Vagina (tissue), 2 donors: ENCODE data around the gene APOL3.

Experiments
- POLR2A ChIP-seq, 2 donors: fragments of 450-650 bp; IDR thresholded peaks; one replicate each; pipeline ENCODE4 v1.6.1; 2017; ENCODE audit warnings: antibody characterized with exemption in 2 of 2, mild to moderate bottlenecking in 2 of 2, moderate library complexity in 2 of 2
- POLR2AphosphoS5 ChIP-seq, 2 donors: sonication (generic); formaldehyde crosslinking; IDR thresholded peaks; one replicate each; pipeline ENCODE4 v1.9.0; 2017; ENCODE audit warnings: antibody characterized with exemption in 2 of 2, mild to moderate bottlenecking in 2 of 2, low read depth in 1 of 2; ENCODE audit not compliant: insufficient read depth in 1 of 2
- TF ChIP-seq, protein P1 (sequence below), 3 experiments: fragments of 450-650 bp in 2 of 3; fragments of 200-600 bp in 1 of 3; sonication (generic) in 1 of 3; IDR thresholded peaks; one replicate each; pipeline ENCODE4 v1.5.1; 2017 to 2019; ENCODE audit warnings: antibody characterized with exemption in 3 of 3, mild to moderate bottlenecking in 2 of 3, moderate library complexity in 2 of 3

DNA sequence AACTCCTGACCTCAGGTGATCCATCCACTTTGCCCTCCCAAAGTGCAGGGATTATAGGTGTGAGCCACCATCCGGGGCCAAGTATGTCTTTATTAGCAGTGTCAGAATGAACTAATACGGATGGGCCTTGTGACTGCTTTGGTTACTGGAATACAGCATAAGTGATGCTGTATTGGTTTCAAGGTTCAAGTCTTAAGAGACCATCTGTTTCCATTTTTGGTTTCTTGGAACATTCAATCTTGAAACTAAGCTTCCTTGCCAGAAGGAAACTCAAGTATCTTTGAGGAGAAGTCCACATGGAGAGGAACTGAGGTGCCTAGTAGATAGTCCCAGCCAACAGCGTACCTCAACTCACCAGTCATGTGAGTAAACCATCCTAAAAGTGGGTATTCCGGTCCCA, 58.8 kb downstream of the APOL3 start:
- TF ChIP-seq, protein P1, sequence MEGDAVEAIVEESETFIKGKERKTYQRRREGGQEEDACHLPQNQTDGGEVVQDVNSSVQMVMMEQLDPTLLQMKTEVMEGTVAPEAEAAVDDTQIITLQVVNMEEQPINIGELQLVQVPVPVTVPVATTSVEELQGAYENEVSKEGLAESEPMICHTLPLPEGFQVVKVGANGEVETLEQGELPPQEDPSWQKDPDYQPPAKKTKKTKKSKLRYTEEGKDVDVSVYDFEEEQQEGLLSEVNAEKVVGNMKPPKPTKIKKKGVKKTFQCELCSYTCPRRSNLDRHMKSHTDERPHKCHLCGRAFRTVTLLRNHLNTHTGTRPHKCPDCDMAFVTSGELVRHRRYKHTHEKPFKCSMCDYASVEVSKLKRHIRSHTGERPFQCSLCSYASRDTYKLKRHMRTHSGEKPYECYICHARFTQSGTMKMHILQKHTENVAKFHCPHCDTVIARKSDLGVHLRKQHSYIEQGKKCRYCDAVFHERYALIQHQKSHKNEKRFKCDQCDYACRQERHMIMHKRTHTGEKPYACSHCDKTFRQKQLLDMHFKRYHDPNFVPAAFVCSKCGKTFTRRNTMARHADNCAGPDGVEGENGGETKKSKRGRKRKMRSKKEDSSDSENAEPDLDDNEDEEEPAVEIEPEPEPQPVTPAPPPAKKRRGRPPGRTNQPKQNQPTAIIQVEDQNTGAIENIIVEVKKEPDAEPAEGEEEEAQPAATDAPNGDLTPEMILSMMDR (IDR thresholded peaks at IDR 0.05), result no peak
- TF ChIP-seq POLR2AphosphoS5 (IDR thresholded peaks at IDR 0.05; ENCODE audit: insufficient read depth in 1 of 2, low read depth in 1 of 2), result no peak
- TF ChIP-seq POLR2A (IDR thresholded peaks at IDR 0.05), result no peak
